ENCODE data around the gene SERPINE1. TPM values are rescaled to one million over a fixed set of nuclear protein-coding genes. Genes with fewer than 3 reads are reported as not detected.
A peak's percentile ranks its signal among the peaks of the same experiment; 100 is the strongest.
"Not testable (repeated sequence)": the region's sequence is repeated elsewhere in the genome, so short reads cannot be mapped to it uniquely, and the experiment has no call there.

Gene SERPINE1
- total RNA-seq, 4 donors from 2014 or later, result 1.1 to 4.8 (median 3.1) TPM

- intact Hi-C loops (cut with DNase I), result no loop called here
- H3K36me3 ChIP-seq, result peaks cover 0 to 16% (median 0%) of the 10 kb centered on the region in 3 donors
- no peaks in the 10 kb centered on the region for H3K9me3 ChIP-seq
- H3K4me1 ChIP-seq, result peaks cover 17 to 59% (median 45%) of the 10 kb centered on the region in 3 donors
- H3K27me3 ChIP-seq, result no peaks in the 10 kb centered on the region
- peak overlapping the region; percentile 70 to 89 (median 82) for H3K27ac ChIP-seq
- no peak for DNase-seq
- 70 to 83% methylated on average over 1 to 2 of the region's 3 CpGs for WGBS, 2 donors
- TF ChIP-seq, protein P1, sequence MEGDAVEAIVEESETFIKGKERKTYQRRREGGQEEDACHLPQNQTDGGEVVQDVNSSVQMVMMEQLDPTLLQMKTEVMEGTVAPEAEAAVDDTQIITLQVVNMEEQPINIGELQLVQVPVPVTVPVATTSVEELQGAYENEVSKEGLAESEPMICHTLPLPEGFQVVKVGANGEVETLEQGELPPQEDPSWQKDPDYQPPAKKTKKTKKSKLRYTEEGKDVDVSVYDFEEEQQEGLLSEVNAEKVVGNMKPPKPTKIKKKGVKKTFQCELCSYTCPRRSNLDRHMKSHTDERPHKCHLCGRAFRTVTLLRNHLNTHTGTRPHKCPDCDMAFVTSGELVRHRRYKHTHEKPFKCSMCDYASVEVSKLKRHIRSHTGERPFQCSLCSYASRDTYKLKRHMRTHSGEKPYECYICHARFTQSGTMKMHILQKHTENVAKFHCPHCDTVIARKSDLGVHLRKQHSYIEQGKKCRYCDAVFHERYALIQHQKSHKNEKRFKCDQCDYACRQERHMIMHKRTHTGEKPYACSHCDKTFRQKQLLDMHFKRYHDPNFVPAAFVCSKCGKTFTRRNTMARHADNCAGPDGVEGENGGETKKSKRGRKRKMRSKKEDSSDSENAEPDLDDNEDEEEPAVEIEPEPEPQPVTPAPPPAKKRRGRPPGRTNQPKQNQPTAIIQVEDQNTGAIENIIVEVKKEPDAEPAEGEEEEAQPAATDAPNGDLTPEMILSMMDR (IDR thresholded peaks at IDR 0.05), result no peak
- no peak for TF ChIP-seq POLR2A (IDR thresholded peaks at IDR 0.05)
- peak overlapping the region in 3 of 4 donors; percentile 33 to 59 (median 35) for H3K4me3 ChIP-seq
Measured at GRCh38 chr7:101127460-101128039, 646 bp downstream of the SERPINE1 start.

- H3K27ac ChIP-seq, result peak overlapping the region in 1 of 4 donors; percentile 7
- peaks cover 17 to 52% (median 40%) of the 10 kb centered on the region in 3 donors for H3K4me1 ChIP-seq
Measured at GRCh38 chr7:101128040-101128834, 1.3 kb downstream of the SERPINE1 start.

GRCh38 chr7:101129603-101130117 lies 2.8 kb downstream of the SERPINE1 start:
- Histone ChIP-seq H3K27ac (no peak overlapping the region), H3K4me1 (peaks cover 17 to 39% (median 33%) of the 10 kb centered on the region in 3 donors), H3K27me3 (no peaks in the 10 kb centered on the region), H3K36me3 (peaks cover 0 to 16% (median 0%) of the 10 kb centered on the region in 3 donors), H3K4me3 (no peak overlapping the region), H3K9me3 (no peaks in the 10 kb centered on the region)
- WGBS, 2 donors, result 78 to 91% methylated on average over 3 of the region's 3 CpGs
- TF ChIP-seq POLR2A (IDR thresholded peaks at IDR 0.05), result no peak
- TF ChIP-seq, protein P1 (IDR thresholded peaks at IDR 0.05), result no peak
- intact Hi-C loops (cut with DNase I), result no loop called here
- no peak for DNase-seq

More at GRCh38 chr7:101128040-101128834, 1.3 kb downstream of the SERPINE1 start:
- WGBS, 2 donors, result 74 to 82% methylated on average over 7 to 12 of the region's 14 CpGs
- DNase-seq, result no peak
- TF ChIP-seq, protein P1 (IDR thresholded peaks at IDR 0.05), result no peak
- no peak for TF ChIP-seq POLR2A (IDR thresholded peaks at IDR 0.05)
- peak overlapping the region in 3 of 4 donors; percentile 7 to 35 (median 33) for H3K4me3 ChIP-seq
- no peaks in the 10 kb centered on the region for H3K9me3 ChIP-seq
- intact Hi-C loops (cut with DNase I), result no loop called here
- peaks cover 0 to 16% (median 0%) of the 10 kb centered on the region in 3 donors for H3K36me3 ChIP-seq
- no peaks in the 10 kb centered on the region for H3K27me3 ChIP-seq

DNA sequence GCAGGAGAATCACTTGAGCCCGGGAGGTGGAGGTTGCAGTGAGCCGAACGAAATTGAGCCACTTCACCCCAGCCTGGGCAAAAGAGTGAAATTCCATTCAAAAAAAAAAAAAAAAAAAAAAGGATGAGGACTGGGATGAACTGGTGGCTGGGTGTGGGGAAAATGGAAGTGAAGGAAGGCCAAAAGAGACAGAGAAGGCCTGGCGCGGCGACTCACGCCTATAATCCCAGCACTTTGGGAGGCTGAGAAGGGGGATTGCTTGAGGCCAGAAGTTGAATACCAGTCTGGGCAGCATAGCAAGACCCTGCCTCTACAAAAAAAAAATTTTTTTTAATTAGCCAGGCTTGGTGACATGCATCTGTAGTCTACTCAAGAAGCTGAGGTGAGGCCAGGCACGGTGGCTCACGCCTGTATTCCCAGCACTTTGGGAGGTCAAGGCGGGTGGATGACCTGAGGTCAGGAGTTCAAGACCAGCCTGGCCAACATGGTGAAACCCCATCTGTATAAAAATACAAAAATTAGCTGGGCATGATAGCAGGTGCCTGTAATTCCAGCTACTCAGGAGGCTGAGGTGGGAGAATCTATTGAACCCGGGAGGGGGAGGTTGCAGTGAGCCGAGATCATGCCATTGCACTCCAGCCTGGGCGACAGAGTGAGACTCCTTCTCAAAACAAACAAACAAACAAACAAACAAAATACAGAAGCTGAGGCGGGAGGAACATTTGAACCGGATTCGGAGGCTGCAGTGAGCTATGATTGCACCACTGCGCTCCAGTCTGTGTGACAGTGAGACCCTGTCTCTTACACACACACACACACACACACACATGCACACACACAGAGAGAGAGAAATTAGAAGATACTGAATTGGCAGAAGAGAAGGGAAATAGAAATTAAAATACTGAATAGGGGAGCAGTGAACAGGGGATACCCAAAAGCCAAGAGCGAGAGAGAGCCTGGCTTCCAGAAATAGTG lies 6.0 kb downstream of the SERPINE1 start:
- H3K27me3 ChIP-seq; H3K27ac ChIP-seq; intact Hi-C loops (cut with DNase I); H3K4me3 ChIP-seq; DNase-seq; H3K9me3 ChIP-seq: not testable (repeated sequence)
- 89 to 90% methylated on average over 15 to 18 of the region's 18 CpGs for WGBS, 2 donors
- peaks cover 0 to 35% (median 0%) of the 10 kb centered on the region in 3 donors for H3K36me3 ChIP-seq
- H3K4me1 ChIP-seq, result peaks cover 0 to 15% (median 9%) of the 10 kb centered on the region in 3 donors

All from esophagus squamous epithelium (tissue), 5 donors.